Gastrocnemius medialis (tissue), 4 donors: ENCODE data around the gene PRR16.

Source experiments
- POLR2A ChIP-seq, 2 donors: fragments of 450-650 bp; IDR thresholded peaks; one replicate each; pipeline ENCODE4 v1.6.1; 2017; ENCODE audit warnings: antibody characterized with exemption in 2 of 2, mild to moderate bottlenecking in 2 of 2, moderate library complexity in 2 of 2
- TF ChIP-seq, protein P1 (sequence below), 5 experiments: fragments of 450-650 bp in 3 of 5; fragments of 200-600 bp in 2 of 5; sonication (generic) in 2 of 5; IDR thresholded peaks in 4 of 5; conservative IDR thresholded peaks in 1 of 5; 1 replicate in 4 of 5; 2 replicates in 1 of 5; pipeline ENCODE4 v1.5.1; 2016 to 2019; ENCODE audit warnings: antibody characterized with exemption in 5 of 5, mild to moderate bottlenecking in 3 of 5, moderate library complexity in 3 of 5

- TF ChIP-seq, protein P1, sequence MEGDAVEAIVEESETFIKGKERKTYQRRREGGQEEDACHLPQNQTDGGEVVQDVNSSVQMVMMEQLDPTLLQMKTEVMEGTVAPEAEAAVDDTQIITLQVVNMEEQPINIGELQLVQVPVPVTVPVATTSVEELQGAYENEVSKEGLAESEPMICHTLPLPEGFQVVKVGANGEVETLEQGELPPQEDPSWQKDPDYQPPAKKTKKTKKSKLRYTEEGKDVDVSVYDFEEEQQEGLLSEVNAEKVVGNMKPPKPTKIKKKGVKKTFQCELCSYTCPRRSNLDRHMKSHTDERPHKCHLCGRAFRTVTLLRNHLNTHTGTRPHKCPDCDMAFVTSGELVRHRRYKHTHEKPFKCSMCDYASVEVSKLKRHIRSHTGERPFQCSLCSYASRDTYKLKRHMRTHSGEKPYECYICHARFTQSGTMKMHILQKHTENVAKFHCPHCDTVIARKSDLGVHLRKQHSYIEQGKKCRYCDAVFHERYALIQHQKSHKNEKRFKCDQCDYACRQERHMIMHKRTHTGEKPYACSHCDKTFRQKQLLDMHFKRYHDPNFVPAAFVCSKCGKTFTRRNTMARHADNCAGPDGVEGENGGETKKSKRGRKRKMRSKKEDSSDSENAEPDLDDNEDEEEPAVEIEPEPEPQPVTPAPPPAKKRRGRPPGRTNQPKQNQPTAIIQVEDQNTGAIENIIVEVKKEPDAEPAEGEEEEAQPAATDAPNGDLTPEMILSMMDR (IDR thresholded peaks at IDR 0.05 in 4 of 5, conservative IDR thresholded peaks at IDR 0.05 in 1 of 5) = no peak
- TF ChIP-seq POLR2A (IDR thresholded peaks at IDR 0.05) = no peak
Observed at GRCh38 chr5:120567921-120568320, 103.8 kb downstream of the PRR16 start.
